Stimulated activated CD8-positive, alpha-beta memory T cell treated with anti-CD3 and anti-CD28 coated beads, Interleukin-7, amount 100 ng/mL, for 48 hours (primary cell): ENCODE data around the gene TNRC6B.
"Not testable (repeated sequence)": the region's sequence is repeated elsewhere in the genome, so short reads cannot be mapped to it uniquely, and the experiment has no call there.

Experiments
- DNase-seq, 2 donors: peaks; one replicate each; pipeline ENCODE4 v3.0.0-alpha.2; 2020; ENCODE audit warnings: low read depth in 1 of 2; ENCODE audit errors: extremely low read depth in 1 of 2

The TNRC6B gene, protein sequence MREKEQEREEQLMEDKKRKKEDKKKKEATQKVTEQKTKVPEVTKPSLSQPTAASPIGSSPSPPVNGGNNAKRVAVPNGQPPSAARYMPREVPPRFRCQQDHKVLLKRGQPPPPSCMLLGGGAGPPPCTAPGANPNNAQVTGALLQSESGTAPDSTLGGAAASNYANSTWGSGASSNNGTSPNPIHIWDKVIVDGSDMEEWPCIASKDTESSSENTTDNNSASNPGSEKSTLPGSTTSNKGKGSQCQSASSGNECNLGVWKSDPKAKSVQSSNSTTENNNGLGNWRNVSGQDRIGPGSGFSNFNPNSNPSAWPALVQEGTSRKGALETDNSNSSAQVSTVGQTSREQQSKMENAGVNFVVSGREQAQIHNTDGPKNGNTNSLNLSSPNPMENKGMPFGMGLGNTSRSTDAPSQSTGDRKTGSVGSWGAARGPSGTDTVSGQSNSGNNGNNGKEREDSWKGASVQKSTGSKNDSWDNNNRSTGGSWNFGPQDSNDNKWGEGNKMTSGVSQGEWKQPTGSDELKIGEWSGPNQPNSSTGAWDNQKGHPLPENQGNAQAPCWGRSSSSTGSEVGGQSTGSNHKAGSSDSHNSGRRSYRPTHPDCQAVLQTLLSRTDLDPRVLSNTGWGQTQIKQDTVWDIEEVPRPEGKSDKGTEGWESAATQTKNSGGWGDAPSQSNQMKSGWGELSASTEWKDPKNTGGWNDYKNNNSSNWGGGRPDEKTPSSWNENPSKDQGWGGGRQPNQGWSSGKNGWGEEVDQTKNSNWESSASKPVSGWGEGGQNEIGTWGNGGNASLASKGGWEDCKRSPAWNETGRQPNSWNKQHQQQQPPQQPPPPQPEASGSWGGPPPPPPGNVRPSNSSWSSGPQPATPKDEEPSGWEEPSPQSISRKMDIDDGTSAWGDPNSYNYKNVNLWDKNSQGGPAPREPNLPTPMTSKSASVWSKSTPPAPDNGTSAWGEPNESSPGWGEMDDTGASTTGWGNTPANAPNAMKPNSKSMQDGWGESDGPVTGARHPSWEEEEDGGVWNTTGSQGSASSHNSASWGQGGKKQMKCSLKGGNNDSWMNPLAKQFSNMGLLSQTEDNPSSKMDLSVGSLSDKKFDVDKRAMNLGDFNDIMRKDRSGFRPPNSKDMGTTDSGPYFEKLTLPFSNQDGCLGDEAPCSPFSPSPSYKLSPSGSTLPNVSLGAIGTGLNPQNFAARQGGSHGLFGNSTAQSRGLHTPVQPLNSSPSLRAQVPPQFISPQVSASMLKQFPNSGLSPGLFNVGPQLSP (N-terminal part only)

GRCh38 chr22:40177738-40178416 lies at the start of gene TNRC6B:
TNRC6B (plus strand) TSS chr22:40177925; CDS start chr22:40178136, 211 bp downstream.
- peak; percentile 35 to 74 for DNase-seq

GRCh38 chr22:40128989-40129388 lies 48.7 kb upstream of the TNRC6B start:
- DNase-seq = no peak

DNA sequence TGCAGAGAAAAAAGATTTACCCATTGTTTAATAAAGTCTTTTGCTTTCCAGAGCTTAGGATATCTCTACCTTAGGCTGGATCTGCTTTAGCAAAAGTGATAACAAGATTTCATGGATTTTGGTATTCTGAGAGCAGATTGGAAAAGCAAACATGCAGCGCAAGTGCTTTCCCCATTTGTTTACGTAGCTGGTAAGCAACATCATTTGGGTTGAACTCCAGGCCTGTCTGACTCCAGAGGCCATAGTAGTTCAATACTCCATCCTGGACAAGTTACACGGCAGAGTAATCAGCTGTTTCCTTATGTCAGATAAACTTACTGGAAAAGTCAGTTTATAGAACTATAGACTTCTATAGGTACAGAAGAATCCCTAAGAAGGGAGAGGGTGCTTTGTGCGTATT lies 40.6 kb upstream of the TNRC6B start:
- no peak for DNase-seq

- DNase-seq = no peak
Measured at GRCh38 chr22:40138866-40139265, 38.9 kb upstream of the TNRC6B start.

DNA sequence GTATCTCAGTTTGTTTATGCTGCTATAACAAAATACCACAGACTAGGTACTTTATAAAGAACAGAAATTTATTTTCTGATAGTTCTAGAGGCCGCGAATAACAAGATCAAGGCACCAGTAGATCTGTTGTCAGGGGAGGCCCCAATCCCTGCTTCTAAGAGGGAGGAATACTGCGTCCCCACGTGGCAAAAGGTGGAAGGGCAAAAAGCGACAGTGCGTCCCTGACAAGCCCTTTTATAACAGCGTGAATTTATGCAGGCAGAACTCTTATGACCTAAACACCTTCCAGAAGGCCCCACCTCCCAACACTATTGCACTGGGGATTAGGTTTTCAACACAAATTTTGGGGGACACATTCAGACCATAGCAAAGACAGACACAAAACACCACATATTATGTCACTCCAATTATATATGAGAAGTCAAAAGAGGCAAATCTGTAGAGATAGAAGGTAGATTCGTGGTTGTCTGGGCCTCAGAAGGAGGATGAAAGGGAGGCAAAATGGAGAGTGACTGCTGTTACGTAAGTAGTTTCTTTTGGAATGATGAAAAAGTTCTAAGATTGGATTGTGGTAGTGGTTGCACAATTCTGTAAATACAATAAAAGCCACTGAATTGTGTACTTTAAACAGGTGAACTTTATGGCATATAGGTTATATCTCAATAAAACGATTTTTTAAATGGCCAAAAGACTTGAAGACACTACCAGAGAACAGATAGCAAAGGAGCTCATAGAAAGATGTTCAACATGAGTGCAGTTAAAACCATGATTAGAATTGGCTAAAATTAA lies 30.1 kb upstream of the TNRC6B start:
- no peak for DNase-seq

DNA sequence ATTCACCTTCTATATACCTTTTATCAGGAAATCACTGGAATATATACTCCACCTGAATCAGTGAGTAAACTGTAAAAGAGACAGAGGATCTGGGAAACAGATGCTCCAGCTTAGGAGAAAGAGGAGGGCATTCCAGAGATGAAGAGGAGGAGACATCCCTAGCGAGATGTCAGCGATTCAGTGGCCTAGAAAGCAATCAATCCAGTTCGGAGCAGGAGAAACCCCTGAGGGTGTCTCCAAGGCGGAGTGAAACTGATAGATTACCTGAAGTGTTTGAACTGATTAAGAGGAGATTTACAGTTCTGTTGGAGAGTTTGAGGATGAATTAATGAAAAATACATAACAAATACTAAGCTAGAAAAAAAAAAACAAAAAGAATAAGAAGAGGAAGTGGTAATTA lies 24.5 kb upstream of the TNRC6B start:
- no peak for DNase-seq

- no peak for DNase-seq
Measured at GRCh38 chr22:40153705-40154104, 24.0 kb upstream of the TNRC6B start.

DNA sequence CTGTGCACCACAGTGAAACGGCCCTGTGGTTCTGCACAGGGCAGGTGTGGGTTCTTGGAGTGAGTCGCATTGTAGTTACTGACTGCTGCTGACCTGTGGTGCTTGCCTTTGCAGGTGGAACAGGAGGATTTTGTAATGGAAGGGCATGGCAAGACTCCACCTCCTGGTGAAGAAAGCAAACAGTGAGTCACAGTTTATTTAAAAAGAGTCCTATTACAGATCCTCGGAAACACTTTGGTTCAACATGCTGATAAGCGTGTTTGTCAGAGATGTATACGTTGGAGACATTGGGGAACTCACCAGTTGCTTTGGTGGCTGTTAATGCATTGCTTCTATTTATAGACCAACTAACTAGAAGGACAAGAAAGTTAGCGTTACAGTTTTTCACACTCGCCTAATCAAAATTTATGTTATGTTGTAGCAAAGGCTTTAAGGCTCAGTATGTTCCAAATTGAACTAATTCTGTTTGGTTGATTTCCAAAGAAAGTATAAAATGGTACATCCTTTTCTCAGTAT lies 21.7 kb upstream of the TNRC6B start:
- no peak for DNase-seq

GRCh38 chr22:40156682-40157081 lies 21.0 kb upstream of the TNRC6B start:
- DNase-seq = not testable (repeated sequence)

DNA sequence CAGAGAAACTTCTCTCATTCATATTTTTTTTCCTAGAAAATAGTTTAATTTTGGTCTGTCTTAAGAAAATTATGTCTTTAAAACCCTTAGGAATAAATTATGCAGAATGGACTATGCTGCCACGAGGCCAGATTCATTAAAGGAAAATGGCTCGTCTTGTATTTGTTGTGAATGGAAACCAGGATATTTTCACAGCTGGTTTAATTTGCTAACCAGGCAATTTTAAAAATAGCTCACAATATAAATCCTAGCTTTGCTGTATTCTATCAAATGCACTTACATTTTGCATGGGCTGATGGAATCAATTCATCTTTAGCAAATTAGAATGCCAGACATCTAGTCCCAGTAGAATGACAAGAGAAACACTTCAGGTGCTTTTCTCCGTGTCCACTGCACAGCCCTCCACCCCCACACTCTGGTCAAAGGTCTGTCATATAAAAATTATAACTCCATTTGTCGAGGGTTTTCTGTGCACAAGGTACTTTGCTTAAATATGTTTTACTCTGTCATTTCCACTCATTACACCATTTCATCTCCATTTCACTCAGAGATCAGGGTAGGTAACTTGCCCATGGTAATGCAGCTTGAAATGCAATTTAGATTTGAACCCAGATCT lies 20.3 kb upstream of the TNRC6B start:
- no peak for DNase-seq

DNA sequence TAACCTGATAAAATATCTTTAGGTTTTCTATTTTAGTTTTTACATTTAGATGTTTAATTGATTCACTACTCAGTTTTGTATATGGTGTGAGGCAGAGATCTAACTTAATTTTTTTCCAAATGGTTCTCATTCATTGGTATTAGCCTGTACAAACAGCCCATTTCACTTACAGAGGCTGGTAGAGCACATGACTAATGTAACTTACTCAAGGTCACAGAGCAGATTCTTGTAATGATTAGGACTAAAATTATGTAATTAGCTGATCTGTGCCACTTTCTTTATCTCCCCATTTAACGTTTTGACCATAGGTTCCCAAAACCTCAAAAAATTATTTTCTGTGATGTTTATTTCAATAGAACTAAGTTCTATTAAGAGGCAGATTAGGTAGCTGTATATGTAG lies 16.5 kb upstream of the TNRC6B start:
- DNase-seq = no peak

GRCh38 chr22:40165537-40165936 lies 12.2 kb upstream of the TNRC6B start:
- not testable (repeated sequence) for DNase-seq

DNA sequence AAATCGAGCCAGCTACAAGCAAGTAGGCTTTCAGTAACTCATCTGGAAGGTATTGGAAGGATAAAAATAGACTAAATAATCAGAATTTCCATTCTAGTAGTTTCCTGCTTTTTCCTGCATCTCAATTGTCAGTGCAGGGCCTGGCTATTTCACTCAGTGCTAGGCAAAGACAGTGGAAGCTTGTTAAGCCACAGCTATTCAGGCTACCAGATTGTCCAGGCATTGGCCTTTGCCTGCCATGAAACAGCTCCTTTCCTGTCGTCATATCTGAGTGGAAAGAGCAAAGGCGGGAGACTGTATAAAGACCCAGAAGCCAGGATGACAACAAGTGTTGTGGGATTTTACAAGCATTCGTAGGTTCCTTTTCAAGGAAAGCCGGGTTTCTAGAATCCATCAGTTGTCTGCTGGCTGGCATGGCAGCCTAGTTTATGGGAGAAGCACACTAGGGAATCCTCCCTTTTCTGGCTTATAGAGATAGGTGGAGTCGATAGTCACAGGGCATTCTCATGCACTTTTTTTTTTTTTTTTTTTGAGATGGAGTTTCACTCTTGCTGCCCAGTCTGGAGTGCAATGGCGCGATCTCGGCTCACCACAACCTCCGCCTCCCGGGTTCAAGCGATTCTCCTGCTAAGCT lies 2.0 kb upstream of the TNRC6B start:
- no peak for DNase-seq

DNA sequence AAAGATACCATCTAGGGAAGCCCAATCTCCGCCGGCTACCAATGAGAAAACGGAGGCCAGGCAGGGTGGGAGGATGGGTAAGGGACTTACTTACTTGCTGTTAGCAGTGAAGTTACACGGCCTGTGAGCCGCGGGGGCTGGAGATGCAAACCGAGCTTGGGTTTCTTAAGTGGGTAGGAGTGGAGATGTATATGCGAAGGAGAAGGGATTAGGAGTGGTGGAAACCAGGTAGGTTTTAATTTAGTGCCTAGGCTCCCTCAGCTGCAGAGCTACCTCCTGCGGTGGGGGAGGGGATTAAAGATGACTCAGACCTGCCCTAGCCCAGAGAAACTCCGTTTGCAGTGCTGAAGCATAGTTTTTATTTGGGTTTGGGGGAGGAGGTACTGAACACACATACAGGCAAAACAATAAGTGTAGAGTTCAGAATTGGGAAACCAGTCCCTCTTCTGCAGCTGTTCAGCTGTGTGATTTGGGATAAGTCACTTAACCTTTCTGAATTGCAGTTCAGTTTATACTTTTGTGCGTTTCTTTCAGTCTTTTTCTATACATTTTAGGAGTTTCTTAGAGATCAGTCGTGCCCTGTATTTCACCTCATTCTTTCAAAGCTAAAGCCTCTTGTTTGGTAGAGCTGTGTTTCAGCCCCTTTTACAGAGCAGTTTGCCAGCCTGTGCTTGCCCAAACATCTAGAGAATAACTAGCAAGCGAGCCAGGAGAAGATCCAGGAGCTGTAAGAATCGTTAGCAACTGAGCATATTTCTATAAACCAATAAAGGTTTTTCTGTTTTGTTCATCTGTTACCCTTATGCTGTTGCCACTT lies 596 bp upstream of the TNRC6B start:
- peak; percentile 37 to 70 for DNase-seq

GRCh38 chr22:40178417-40179409 lies 988 bp downstream of the TNRC6B start:
- no peak for DNase-seq

GRCh38 chr22:40179526-40179925 lies 1.8 kb downstream of the TNRC6B start:
- no peak for DNase-seq

- no peak for DNase-seq
Measured at GRCh38 chr22:40180403-40180802, 2.7 kb downstream of the TNRC6B start.
